Measurements from ENCODE around the gene NUP35. TPM values are rescaled to one million over a fixed set of nuclear protein-coding genes. Genes with fewer than 3 reads are reported as not detected.
A peak's percentile ranks its signal among the peaks of the same experiment; 100 is the strongest.

Gene NUP35
- polyA plus RNA-seq (2012; ENCODE audit: insufficient read length, low read depth), result 9.7 TPM

- peak; percentile 59 for TF ChIP-seq POLR2AphosphoS5 (IDR thresholded peaks at IDR 0.05; ENCODE audit: low read depth, low read length)
- no peak for TF ChIP-seq FOXP2 (optimal IDR thresholded peaks at IDR 0.05; ENCODE audit: borderline replicate concordance, extremely low read depth, extremely low read length, insufficient read depth)
- peak; percentile 30 to 49; a peak in 1 of 4 replicates for TF ChIP-seq REST (IDR thresholded peaks at IDR 0.05; ENCODE audit: insufficient read depth in 1 of 2, low read depth in 2 of 2, low read length in 2 of 2)
- TF ChIP-seq SIN3A (IDR thresholded peaks at IDR 0.05; ENCODE audit: borderline replicate concordance, insufficient read depth, low read length), result peak; percentile 91; the same call in 1 of the 2 replicates
- TF ChIP-seq TAF1 (IDR thresholded peaks at IDR 0.05; ENCODE audit: borderline replicate concordance, insufficient read depth, low read length), result peak; percentile 72; the same call in 1 of the 2 replicates
These were observed at the start of gene NUP35 for GRCh38 chr2:183124222-183124956. Gene NUP35 (plus strand): TSS chr2:183124443. CDS start chr2:183124458, 15 bp downstream.

DNA sequence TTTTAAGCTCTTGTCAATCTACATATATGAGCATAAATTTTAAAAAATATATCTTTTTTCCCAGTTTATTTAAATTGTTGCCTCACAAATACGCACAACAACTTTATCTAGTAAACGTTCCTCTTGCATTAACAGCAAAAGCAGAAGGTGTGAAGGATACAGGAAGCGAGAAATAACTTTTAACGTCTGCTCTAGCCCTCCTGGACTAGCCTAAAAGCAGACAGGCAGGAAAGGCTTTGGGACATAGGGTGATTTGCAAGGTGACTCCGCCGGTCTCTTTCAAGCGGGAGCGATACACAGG, 46.1 kb upstream of the NUP35 start:
- TF ChIP-seq REST (IDR thresholded peaks at IDR 0.05; ENCODE audit: insufficient read depth in 1 of 2, low read depth in 2 of 2, low read length in 2 of 2), result no peak
- TF ChIP-seq FOXP2 (optimal IDR thresholded peaks at IDR 0.05; ENCODE audit: borderline replicate concordance, extremely low read depth, extremely low read length, insufficient read depth), result no peak
- TF ChIP-seq POLR2AphosphoS5 (IDR thresholded peaks at IDR 0.05; ENCODE audit: low read depth, low read length), result no peak
- TF ChIP-seq TAF1 (IDR thresholded peaks at IDR 0.05; ENCODE audit: borderline replicate concordance, insufficient read depth, low read length), result no peak
- TF ChIP-seq SIN3A (IDR thresholded peaks at IDR 0.05; ENCODE audit: borderline replicate concordance, insufficient read depth, low read length), result no peak

DNA sequence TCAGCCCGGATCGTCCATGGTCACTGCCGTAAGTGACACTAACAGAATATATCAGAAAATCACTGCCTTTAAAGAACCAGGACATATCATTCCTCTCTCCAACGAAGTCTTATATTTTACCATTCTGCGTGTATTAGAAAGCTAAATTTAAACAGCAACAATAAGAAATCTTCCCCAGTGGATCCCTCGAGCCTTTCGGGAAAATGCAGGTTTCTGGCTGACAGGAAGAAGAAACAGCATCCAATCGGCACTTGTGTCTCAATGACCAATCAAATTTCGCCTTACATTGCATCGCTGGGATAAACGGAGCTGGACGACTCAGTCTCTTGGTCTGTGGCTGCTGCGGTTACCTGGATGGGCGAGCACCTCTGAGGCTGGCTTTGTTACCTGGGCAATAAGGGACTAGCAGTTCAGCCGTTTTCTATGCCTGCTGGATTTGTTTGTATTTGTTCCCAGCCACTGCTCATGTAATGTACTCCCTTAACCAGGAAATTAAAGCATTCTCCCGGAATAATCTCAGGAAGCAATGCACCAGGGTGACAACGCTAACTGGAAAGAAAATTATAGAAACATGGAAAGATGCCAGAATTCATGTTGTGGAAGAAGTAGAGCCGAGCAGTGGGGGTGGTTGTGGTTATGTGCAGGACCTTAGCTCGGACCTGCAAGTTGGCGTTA, 45.6 kb upstream of the NUP35 start, which contains the start of gene DUSP19:
TSS of gene DUSP19 (plus strand) at position 284 of the 675 bp plus-strand sequence. CDS start at position 471, 187 bp downstream.
- TF ChIP-seq TAF1 (IDR thresholded peaks at IDR 0.05; ENCODE audit: borderline replicate concordance, insufficient read depth, low read length) (peak; percentile 82), POLR2AphosphoS5 (IDR thresholded peaks at IDR 0.05; ENCODE audit: low read depth, low read length) (peak; percentile 97), FOXP2 (optimal IDR thresholded peaks at IDR 0.05; ENCODE audit: borderline replicate concordance, extremely low read depth, extremely low read length, insufficient read depth) (no peak), SIN3A (IDR thresholded peaks at IDR 0.05; ENCODE audit: borderline replicate concordance, insufficient read depth, low read length) (0 out of 2 replicates have a peak, but pooled peaks have one; percentile 11), REST (IDR thresholded peaks at IDR 0.05; ENCODE audit: insufficient read depth in 1 of 2, low read depth in 2 of 2, low read length in 2 of 2) (no peak)

DNA sequence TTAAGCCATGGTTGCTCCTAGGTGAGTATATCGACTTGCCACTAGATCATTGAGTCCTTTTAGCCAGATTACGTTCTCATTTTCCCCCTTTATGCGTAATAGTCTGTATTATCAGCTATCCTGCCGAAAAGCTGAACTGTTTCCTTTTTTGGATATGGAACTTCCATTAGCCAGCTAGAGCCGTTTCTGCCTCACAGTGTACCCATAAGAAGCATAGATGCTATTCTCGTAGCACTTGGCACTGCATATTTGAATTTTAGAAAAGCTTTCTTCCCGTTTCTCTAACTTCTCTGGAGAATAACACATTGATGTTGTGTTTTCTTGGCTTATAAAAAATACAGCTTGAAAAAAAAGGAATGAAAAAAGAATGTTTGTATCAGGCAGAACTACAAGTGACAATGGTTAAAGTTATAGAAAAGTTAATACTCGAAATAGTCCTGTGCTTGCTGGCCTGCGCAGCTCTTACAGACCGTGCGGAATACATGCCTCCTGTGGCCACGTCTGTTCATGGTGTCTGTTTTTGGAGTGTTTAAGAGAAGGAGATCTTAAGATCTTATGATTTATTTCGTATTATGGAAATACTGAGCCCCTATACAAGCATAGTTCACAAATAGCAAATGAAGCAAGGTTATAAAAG, 45.0 kb upstream of the NUP35 start:
- TF ChIP-seq TAF1 (IDR thresholded peaks at IDR 0.05; ENCODE audit: borderline replicate concordance, insufficient read depth, low read length) (no peak), FOXP2 (optimal IDR thresholded peaks at IDR 0.05; ENCODE audit: borderline replicate concordance, extremely low read depth, extremely low read length, insufficient read depth) (no peak), REST (IDR thresholded peaks at IDR 0.05; ENCODE audit: insufficient read depth in 1 of 2, low read depth in 2 of 2, low read length in 2 of 2) (no peak), SIN3A (IDR thresholded peaks at IDR 0.05; ENCODE audit: borderline replicate concordance, insufficient read depth, low read length) (no peak), POLR2AphosphoS5 (IDR thresholded peaks at IDR 0.05; ENCODE audit: low read depth, low read length) (no peak)
